ENCODE measurements around the gene MKKS. TPM values are rescaled to one million over a fixed set of nuclear protein-coding genes. Genes with fewer than 3 reads are reported as not detected.

The MKKS gene
- total and polyA plus RNA-seq, 2 donors from 2014 or later, result 17.8 to 49.2 TPM

DNA sequence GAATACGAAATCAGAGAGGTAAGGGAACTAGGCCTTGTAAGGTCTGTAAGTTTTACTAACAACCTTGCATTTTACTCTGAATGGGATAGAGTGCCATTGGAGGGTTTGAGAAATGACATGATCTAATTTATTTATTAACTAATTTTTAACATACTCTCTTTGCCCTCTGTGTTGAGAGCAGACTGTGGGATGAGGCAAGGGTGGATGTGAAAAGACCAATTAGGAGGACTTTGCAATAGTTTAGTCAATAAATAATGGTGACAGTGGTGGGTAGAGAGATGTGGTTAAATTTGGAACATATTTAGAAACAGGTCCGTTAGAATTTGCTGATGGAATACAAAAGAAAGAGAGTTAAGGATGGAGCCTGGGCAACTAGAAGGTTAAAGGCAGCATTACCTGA, 60.0 kb downstream of the MKKS start:
- no peak overlapping the region for H3K9ac ChIP-seq (ENCODE audit: low read length in 3 of 3)
- no peak for DNase-seq
- H3K9me3 ChIP-seq (ENCODE audit: control insufficient read depth in 2 of 3, insufficient read depth in 1 of 3, low read length in 3 of 3), result no peaks in the 10 kb centered on the region
- FAIRE-seq, result no peak
- H3K4me1 ChIP-seq (ENCODE audit: control insufficient read depth in 2 of 3, insufficient read depth in 2 of 3, low read depth in 1 of 3, low read length in 3 of 3), result no peaks in the 10 kb centered on the region
- intact Hi-C loops (cut with DNase I), result no loop called here
- no peak overlapping the region for H3K4me3 ChIP-seq (ENCODE audit: low read length in 3 of 3)
- H3K27me3 ChIP-seq (ENCODE audit: control insufficient read depth, insufficient read depth, low read length), result no peaks in the 10 kb centered on the region
- no peaks in the 10 kb centered on the region for H3K36me3 ChIP-seq (ENCODE audit: control insufficient read depth in 2 of 3, insufficient read depth in 3 of 3, low read length in 3 of 3)
- H3K27ac ChIP-seq (ENCODE audit: low read depth in 2 of 2, low read length in 2 of 2), result no peak overlapping the region
- TF ChIP-seq, protein P1, sequence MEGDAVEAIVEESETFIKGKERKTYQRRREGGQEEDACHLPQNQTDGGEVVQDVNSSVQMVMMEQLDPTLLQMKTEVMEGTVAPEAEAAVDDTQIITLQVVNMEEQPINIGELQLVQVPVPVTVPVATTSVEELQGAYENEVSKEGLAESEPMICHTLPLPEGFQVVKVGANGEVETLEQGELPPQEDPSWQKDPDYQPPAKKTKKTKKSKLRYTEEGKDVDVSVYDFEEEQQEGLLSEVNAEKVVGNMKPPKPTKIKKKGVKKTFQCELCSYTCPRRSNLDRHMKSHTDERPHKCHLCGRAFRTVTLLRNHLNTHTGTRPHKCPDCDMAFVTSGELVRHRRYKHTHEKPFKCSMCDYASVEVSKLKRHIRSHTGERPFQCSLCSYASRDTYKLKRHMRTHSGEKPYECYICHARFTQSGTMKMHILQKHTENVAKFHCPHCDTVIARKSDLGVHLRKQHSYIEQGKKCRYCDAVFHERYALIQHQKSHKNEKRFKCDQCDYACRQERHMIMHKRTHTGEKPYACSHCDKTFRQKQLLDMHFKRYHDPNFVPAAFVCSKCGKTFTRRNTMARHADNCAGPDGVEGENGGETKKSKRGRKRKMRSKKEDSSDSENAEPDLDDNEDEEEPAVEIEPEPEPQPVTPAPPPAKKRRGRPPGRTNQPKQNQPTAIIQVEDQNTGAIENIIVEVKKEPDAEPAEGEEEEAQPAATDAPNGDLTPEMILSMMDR (IDR thresholded peaks at IDR 0.05; ENCODE audit: borderline replicate concordance, extremely low read depth, insufficient read depth), result no peak

DNA sequence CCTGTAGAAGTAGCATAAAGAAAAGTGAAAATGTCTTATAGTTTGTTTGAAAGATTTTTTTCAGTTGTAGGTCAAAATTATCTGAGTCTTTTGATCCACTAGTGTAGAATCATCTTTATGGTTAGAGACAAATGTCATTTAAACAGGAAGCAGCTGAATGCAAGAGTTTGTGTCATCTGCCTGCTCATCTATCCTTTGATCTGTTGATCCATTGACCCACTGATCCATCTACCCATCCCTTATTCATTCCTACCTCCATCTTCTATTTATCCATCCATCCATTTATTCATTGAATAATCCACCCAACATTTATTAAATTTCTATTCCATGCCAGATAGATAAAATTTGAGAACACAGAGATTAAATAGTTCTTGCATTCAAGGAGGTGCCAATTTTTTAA, 62.6 kb downstream of the MKKS start:
- Histone ChIP-seq H3K27me3 (ENCODE audit: control insufficient read depth, insufficient read depth, low read length) (no peaks in the 10 kb centered on the region), H3K9me3 (ENCODE audit: control insufficient read depth in 2 of 3, insufficient read depth in 1 of 3, low read length in 3 of 3) (no peaks in the 10 kb centered on the region), H3K4me3 (ENCODE audit: low read length in 3 of 3) (no peak overlapping the region), H3K4me1 (ENCODE audit: control insufficient read depth in 2 of 3, insufficient read depth in 2 of 3, low read depth in 1 of 3, low read length in 3 of 3) (no peaks in the 10 kb centered on the region), H3K36me3 (ENCODE audit: control insufficient read depth in 2 of 3, insufficient read depth in 3 of 3, low read length in 3 of 3) (no peaks in the 10 kb centered on the region), H3K9ac (ENCODE audit: low read length in 3 of 3) (no peak overlapping the region), H3K27ac (ENCODE audit: low read depth in 2 of 2, low read length in 2 of 2) (no peak overlapping the region)
- TF ChIP-seq, protein P1 (IDR thresholded peaks at IDR 0.05; ENCODE audit: borderline replicate concordance, extremely low read depth, insufficient read depth), result no peak
- DNase-seq (no peak), FAIRE-seq (no peak)
- intact Hi-C loops (cut with DNase I), result no loop called here

DNA sequence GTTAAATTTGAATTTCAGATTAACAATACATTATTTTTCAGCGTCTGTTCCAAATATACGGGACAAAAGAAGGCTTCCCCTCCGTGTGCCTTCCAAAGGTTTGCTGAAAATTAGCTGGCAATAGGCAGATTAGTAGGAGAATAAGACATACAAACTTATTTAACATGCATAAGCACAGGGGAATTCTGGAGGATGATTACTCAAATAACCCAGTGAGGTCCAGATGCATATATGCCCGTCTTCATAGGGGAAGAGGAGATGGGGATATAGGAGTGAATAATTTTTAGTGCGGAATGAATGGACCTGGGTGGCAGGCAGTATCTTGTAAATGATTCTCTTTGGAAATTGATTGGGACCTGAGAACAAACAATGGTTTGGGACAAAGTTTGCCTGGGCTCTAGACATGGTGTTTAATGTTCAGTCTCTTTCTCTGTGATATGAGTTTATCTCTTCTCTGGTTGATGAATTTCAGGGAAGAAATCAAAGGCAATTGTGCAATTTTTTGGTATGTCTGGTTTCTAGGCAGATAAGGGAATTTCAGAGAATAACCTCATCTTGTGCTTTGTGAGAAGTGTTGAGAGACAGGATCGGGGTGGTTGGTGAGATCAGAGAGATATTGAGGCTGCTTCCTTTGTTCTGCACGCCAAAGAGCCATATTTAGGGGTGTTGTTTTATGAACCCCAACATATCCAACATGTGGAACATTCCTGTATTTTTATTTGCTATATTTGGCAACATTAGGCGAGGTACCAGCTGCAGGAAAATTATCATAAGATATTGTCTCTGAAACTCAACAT, 63.7 kb downstream of the MKKS start:
- H3K4me1 ChIP-seq (ENCODE audit: control insufficient read depth in 2 of 3, insufficient read depth in 2 of 3, low read depth in 1 of 3, low read length in 3 of 3), result no peaks in the 10 kb centered on the region
- no peak overlapping the region for H3K27ac ChIP-seq (ENCODE audit: low read depth in 2 of 2, low read length in 2 of 2)
- TF ChIP-seq, protein P1 (IDR thresholded peaks at IDR 0.05; ENCODE audit: borderline replicate concordance, extremely low read depth, insufficient read depth), result no peak
- no peak overlapping the region for H3K4me3 ChIP-seq (ENCODE audit: low read length in 3 of 3)
- H3K9ac ChIP-seq (ENCODE audit: low read length in 3 of 3), result no peak overlapping the region
- no peaks in the 10 kb centered on the region for H3K36me3 ChIP-seq (ENCODE audit: control insufficient read depth in 2 of 3, insufficient read depth in 3 of 3, low read length in 3 of 3)
- no peaks in the 10 kb centered on the region for H3K27me3 ChIP-seq (ENCODE audit: control insufficient read depth, insufficient read depth, low read length)
- DNase-seq (no peak), FAIRE-seq (no peak)
- H3K9me3 ChIP-seq (ENCODE audit: control insufficient read depth in 2 of 3, insufficient read depth in 1 of 3, low read length in 3 of 3), result no peaks in the 10 kb centered on the region
- intact Hi-C loops (cut with DNase I), result no loop called here

All from kidney (tissue), 14 donors.